Thyroid gland (tissue), 4 donors: Measurements from ENCODE around the gene RPL3. TPM values are rescaled to one million over a fixed set of nuclear protein-coding genes. Genes with fewer than 3 reads are reported as not detected.
"Not testable (repeated sequence)": the region's sequence is repeated elsewhere in the genome, so short reads cannot be mapped to it uniquely, and the experiment has no call there.

Experiments used
- DNase-seq, 2 donors: peaks; one replicate each; pipeline ENCODE4 v3.0.0-alpha.2; 2019
- H3K27ac ChIP-seq, 3 donors: fragments of 200-600 bp; sonication (generic); 1 replicate in 2 of 3; 2 replicates in 1 of 3; pipeline ENCODE4 v1.5.1; 2016 to 2019; ENCODE audit warnings: mild to moderate bottlenecking in 1 of 3, moderate library complexity in 1 of 3
- H3K27me3 ChIP-seq: fragments of 200-600 bp; sonication (generic); one replicate; pipeline ENCODE4 v1.5.1; 2019
- H3K36me3 ChIP-seq, 2 donors: fragments of 200-600 bp; sonication (generic); one replicate each; pipeline ENCODE4 v1.5.1; 2016 to 2019
- H3K4me1 ChIP-seq, 2 donors: fragments of 200-600 bp; sonication (generic); one replicate each; pipeline ENCODE4 v1.5.1; 2017 to 2019
- H3K4me3 ChIP-seq, 3 donors: fragments of 200-600 bp; sonication (generic); replicated peaks in 1 of 3; 1 replicate in 2 of 3; 2 replicates in 1 of 3; pipeline ENCODE4 v1.5.1; 2016; ENCODE audit warnings: mild to moderate bottlenecking in 1 of 3
- H3K9me3 ChIP-seq: fragments of 200-600 bp; sonication (generic); one replicate; pipeline ENCODE4 v1.5.1; 2017
- CTCF ChIP-seq, 6 experiments: fragments of 200-600 bp in 3 of 6; fragments of 450-650 bp in 3 of 6; sonication (generic) in 3 of 6; IDR thresholded peaks; one replicate each; pipeline ENCODE4 v1.5.1; 2016 to 2019; ENCODE audit warnings: antibody characterized with exemption in 6 of 6, mild to moderate bottlenecking in 2 of 6, inconsistent platforms in 1 of 6, moderate library complexity in 1 of 6
- POLR2A ChIP-seq, 2 donors: fragments of 450-650 bp; IDR thresholded peaks; one replicate each; pipeline ENCODE4 v1.6.1; 2017; ENCODE audit warnings: antibody characterized with exemption in 2 of 2, mild to moderate bottlenecking in 2 of 2, moderate library complexity in 1 of 2
- WGBS, 2 donors: methylation state at CpG; one replicate each; pipeline ENCODE4 v1.1.5; 2017; 5-methylcytosine and 5-hydroxymethylcytosine counted together
- intact Hi-C: fragments of 100-400 bp; cut with DNase I; formaldehyde crosslinking; loops from one replicate; pipeline ENCODE4 v1.15.1; 2023
- total RNA-seq, 4 donors: library from RNA; depleted of rRNA; stranded (reverse); fragments of >200 nt; gene quantifications; one replicate each; pipeline ENCODE4 v1.2.3, GENCODE V29; 2016

The RPL3 gene
- total RNA-seq, 4 donors from 2014 or later: 1,451 to 2,031 (median 1,880) TPM

- Histone ChIP-seq H3K27me3 (no peaks in the 10 kb centered on the region), H3K4me1 (peaks cover 14 to 17% of the 10 kb centered on the region in 2 donors), H3K36me3 (no peaks in the 10 kb centered on the region), H3K9me3 (no peaks in the 10 kb centered on the region), H3K27ac (no peak overlapping the region), H3K4me3 (peak overlapping the region in 1 of 3 donors; percentile 27)
- TF ChIP-seq POLR2A (IDR thresholded peaks at IDR 0.05) (no peak), CTCF (IDR thresholded peaks at IDR 0.05) (no peak)
- DNase-seq: no peak
- WGBS, 2 donors: 30 to 34% methylated on average over 9 to 11 of the region's 11 CpGs
- intact Hi-C loops: loop anchor here (5.0 kb wide), 1 partner anchor 178 kb away; no protein-coding TSS in a partner anchor
These were observed 29.6 kb upstream of the RPL3 start for GRCh38 chr22:39348909-39349505.

- intact Hi-C loops: loop anchor here (5.0 kb wide), 1 partner anchor 182 kb away; no protein-coding TSS in a partner anchor
- 90 to 96% methylated on average over 4 of the region's 4 CpGs for WGBS, 2 donors
- H3K4me3 ChIP-seq: no peak overlapping the region
- no peaks in the 10 kb centered on the region for H3K36me3 ChIP-seq
- no peaks in the 10 kb centered on the region for H3K9me3 ChIP-seq
- DNase-seq: no peak
- TF ChIP-seq CTCF (IDR thresholded peaks at IDR 0.05) (no peak), POLR2A (IDR thresholded peaks at IDR 0.05) (no peak)
- no peak overlapping the region for H3K27ac ChIP-seq
- H3K27me3 ChIP-seq: no peaks in the 10 kb centered on the region
- peaks cover 0 to 7% of the 10 kb centered on the region in 2 donors for H3K4me1 ChIP-seq
These were observed 25.8 kb upstream of the RPL3 start for GRCh38 chr22:39345231-39345630.

- WGBS, 2 donors: 77 to 78% methylated on average over 8 of the region's 8 CpGs
- no peak for DNase-seq
- TF ChIP-seq CTCF (IDR thresholded peaks at IDR 0.05): no peak
- TF ChIP-seq POLR2A (IDR thresholded peaks at IDR 0.05): no peak
- H3K27me3 ChIP-seq: no peaks in the 10 kb centered on the region
- no peaks in the 10 kb centered on the region for H3K36me3 ChIP-seq
- intact Hi-C loops: no loop called here
- no peak overlapping the region for H3K4me3 ChIP-seq
- no peak overlapping the region for H3K27ac ChIP-seq
- H3K9me3 ChIP-seq: no peaks in the 10 kb centered on the region
- peaks cover 0 to 2% of the 10 kb centered on the region in 2 donors for H3K4me1 ChIP-seq
These were observed 24.6 kb upstream of the RPL3 start for GRCh38 chr22:39344046-39344390.

- no peaks in the 10 kb centered on the region for H3K36me3 ChIP-seq
- H3K4me3 ChIP-seq: no peak overlapping the region
- no peak overlapping the region for H3K27ac ChIP-seq
- peak; percentile 15 to 78 (median 48) for TF ChIP-seq CTCF (IDR thresholded peaks at IDR 0.05)
- TF ChIP-seq POLR2A (IDR thresholded peaks at IDR 0.05): no peak
- H3K4me1 ChIP-seq: no peaks in the 10 kb centered on the region
- DNase-seq: peak; percentile 65 to 74
- H3K9me3 ChIP-seq: no peaks in the 10 kb centered on the region
- intact Hi-C loops: no loop called here
- WGBS, 2 donors: 25 to 29% methylated on average over 14 to 15 of the region's 15 CpGs
- H3K27me3 ChIP-seq: no peaks in the 10 kb centered on the region
These were observed 24.0 kb upstream of the RPL3 start for GRCh38 chr22:39343259-39344045.

- Histone ChIP-seq H3K9me3 (no peaks in the 10 kb centered on the region), H3K27me3 (no peaks in the 10 kb centered on the region), H3K4me3 (no peak overlapping the region), H3K4me1 (no peaks in the 10 kb centered on the region), H3K27ac (no peak overlapping the region), H3K36me3 (no peaks in the 10 kb centered on the region)
- no peak for DNase-seq
- 73 to 83% methylated on average over 3 of the region's 3 CpGs for WGBS, 2 donors
- TF ChIP-seq POLR2A (IDR thresholded peaks at IDR 0.05) (no peak), CTCF (IDR thresholded peaks at IDR 0.05) (no peak)
- intact Hi-C loops: no loop called here
These were observed 21.8 kb upstream of the RPL3 start for GRCh38 chr22:39341179-39341578.

GRCh38 chr22:39339775-39340174 is 20.4 kb upstream of the RPL3 start:
- intact Hi-C loops, H3K36me3 ChIP-seq, H3K9me3 ChIP-seq, DNase-seq, H3K27me3 ChIP-seq, H3K4me3 ChIP-seq, H3K4me1 ChIP-seq, H3K27ac ChIP-seq: not testable (repeated sequence)
- WGBS, 2 donors: 89 to 92% methylated on average over 7 of the region's 7 CpGs
